ENCODE measurements around the gene LEF1.

The LEF1 gene

DNA sequence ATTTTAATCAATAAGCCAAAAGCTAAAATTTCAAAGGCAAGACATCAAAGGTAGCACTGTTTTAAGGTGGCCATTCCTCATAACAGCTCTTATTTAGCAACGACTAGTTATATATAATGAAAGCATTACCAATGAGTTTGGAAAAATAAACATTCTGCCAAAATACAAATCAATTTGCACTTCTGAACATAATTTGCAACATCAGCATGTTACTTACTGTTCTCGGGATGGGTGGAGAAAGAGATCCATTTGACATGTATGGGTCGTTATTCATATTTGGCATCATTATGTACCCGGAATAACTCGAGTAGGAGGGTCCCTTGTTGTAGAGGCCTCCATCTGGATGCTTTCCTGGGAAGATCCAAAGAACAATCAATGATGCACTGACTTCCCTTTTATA is 5.4 kb downstream of the LEF1 start:
- TF ChIP-seq, protein P1, sequence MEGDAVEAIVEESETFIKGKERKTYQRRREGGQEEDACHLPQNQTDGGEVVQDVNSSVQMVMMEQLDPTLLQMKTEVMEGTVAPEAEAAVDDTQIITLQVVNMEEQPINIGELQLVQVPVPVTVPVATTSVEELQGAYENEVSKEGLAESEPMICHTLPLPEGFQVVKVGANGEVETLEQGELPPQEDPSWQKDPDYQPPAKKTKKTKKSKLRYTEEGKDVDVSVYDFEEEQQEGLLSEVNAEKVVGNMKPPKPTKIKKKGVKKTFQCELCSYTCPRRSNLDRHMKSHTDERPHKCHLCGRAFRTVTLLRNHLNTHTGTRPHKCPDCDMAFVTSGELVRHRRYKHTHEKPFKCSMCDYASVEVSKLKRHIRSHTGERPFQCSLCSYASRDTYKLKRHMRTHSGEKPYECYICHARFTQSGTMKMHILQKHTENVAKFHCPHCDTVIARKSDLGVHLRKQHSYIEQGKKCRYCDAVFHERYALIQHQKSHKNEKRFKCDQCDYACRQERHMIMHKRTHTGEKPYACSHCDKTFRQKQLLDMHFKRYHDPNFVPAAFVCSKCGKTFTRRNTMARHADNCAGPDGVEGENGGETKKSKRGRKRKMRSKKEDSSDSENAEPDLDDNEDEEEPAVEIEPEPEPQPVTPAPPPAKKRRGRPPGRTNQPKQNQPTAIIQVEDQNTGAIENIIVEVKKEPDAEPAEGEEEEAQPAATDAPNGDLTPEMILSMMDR (IDR thresholded peaks at IDR 0.05): no peak
- no peak for TF ChIP-seq ZFX (IDR thresholded peaks at IDR 0.05; ENCODE audit: borderline replicate concordance)

DNA sequence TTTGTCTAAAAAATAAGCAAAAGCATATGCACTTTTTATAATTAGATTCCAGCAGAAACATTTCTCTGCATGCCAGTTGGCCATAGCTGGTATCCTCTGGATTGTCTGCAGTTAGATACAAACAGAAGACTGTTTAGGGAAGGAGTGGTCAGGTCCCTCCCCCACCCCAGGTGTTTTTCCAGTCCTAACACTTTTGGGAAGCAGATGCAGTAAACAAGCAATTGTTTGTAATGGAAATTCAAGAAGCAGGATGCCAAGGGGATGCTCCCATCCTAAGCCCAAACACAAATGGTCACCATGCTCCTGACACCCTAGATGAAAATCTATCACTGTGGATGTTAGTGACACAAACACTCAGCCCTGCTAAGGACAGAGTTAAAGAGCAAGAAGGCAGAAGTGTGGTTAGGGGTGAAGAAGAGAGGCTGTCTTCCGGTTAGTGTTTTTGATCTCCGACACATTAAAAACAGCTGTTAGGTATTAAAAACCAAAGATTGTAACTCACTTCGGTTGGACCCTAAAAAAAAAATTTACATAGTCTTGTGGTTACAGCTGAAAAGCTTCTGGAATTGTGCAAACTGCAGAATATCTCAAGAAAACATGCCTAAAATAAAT is 7.9 kb downstream of the LEF1 start:
- H3K27ac ChIP-seq: no peak overlapping the region
- no peak for TF ChIP-seq ZFX (IDR thresholded peaks at IDR 0.05; ENCODE audit: borderline replicate concordance)
- TF ChIP-seq, protein P1 (IDR thresholded peaks at IDR 0.05): no peak

More for the DNA sequence above, 5.4 kb downstream of the LEF1 start:
- H3K27ac ChIP-seq: no peak overlapping the region

DNA sequence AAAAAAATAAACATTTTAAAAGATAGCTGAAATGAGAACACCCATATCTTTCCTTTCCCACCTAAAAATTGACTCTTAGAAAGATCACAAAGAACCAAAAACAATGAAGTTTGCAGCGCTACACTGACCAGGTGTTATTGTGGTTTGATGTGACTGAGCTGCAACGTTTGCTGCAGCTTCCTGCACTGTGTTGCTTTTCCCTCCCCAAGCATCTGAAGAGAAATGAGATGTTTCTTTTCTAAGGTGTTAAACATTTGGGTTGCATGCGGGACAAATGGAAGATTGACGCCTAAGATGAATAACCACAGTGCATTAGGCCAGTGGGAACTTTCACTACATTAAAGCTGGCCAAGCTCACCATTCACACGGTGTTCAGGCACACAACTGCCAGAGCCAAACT is 8.9 kb downstream of the LEF1 start:
- H3K27ac ChIP-seq: no peak overlapping the region

DNA sequence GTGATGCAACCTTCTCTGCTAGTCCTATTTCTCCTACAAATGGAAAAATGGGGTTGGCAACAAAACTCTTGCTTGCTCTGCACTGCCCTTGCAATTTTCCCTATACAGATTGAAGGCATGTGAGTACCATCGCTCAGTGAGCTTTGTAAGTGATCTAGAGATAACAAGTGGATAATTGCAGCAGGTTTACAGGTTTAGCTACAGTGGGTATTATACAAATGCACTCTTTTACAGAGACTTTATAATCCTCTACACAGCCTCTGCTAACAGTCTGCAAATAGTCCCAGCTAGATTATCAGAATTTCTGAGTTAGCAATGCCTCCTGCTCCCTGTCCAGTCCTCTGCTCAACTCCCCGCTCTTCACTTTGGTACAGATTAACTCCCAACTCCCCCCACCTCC is 11.1 kb downstream of the LEF1 start:
- no peak for TF ChIP-seq ZFX (IDR thresholded peaks at IDR 0.05; ENCODE audit: borderline replicate concordance)
- TF ChIP-seq, protein P1 (IDR thresholded peaks at IDR 0.05): no peak
- H3K27ac ChIP-seq: no peak overlapping the region

More for the DNA sequence above, 8.9 kb downstream of the LEF1 start:
- TF ChIP-seq, protein P1 (IDR thresholded peaks at IDR 0.05): no peak
- TF ChIP-seq ZFX (IDR thresholded peaks at IDR 0.05; ENCODE audit: borderline replicate concordance): no peak

DNA sequence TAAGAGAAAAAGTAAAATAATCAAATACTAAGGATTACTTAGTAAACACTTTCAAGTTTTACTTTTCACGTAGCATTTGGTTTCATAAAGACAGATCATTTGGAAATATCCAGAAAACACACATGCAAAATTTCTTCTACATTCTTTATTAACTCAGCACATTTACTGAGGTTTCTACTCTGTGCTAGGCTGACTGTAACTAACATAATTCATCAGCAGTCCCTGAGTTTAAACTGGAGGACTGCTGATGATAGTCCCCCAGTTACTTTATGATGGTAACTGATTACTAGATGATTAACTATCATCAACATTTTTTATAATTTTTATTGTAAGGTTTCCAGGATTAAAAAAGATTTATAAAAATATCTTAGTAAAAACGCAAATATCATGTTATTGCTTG is 12.3 kb downstream of the LEF1 start:
- TF ChIP-seq, protein P1 (IDR thresholded peaks at IDR 0.05): no peak
- TF ChIP-seq ZFX (IDR thresholded peaks at IDR 0.05; ENCODE audit: borderline replicate concordance): no peak
- H3K27ac ChIP-seq: no peak overlapping the region

DNA sequence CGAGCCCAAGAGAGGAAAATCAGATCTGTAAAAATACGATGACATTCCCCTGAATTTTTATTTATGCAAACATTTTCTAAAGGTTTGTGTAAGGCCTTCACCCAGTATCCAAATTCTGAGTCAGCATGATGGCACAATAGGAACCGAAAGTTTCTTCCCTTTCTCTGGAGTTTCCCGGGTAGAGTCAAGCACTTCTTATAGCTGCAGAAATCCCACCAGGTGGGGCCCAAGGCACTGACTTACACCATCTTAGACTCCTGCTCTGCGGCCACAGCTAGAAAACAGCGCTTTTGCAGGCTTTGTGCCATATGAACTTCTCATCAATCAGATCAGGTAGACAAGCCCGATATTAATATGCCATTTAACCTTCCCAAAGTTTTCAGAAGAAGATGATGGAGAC is 13.4 kb downstream of the LEF1 start:
- TF ChIP-seq, protein P1 (IDR thresholded peaks at IDR 0.05): no peak
- TF ChIP-seq ZFX (IDR thresholded peaks at IDR 0.05; ENCODE audit: borderline replicate concordance): no peak
- no peak overlapping the region for H3K27ac ChIP-seq

DNA sequence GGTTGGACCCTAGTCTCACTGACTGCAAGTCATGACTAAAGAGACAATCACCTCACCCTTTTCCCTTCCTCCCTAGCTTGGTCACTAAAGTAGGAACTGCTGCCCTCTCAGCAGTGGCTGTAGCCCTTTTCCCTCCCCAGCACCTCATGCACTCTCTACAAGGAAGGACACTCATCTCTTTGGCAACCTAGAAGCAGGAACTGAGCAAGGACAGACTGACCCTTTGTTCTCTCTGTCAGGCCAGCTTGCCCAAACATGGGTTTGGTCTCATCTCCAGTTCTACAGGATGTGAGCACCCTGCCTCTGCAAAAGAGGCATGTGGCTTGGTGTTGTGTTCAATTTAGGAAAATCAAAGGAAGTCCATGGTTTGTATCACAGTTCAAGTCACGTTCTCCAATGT is 15.8 kb downstream of the LEF1 start:
- TF ChIP-seq ZFX (IDR thresholded peaks at IDR 0.05; ENCODE audit: borderline replicate concordance): no peak
- TF ChIP-seq, protein P1 (IDR thresholded peaks at IDR 0.05): no peak
- no peak overlapping the region for H3K27ac ChIP-seq

Data from 22Rv1 (cell line).